WTC11 (cell line): ENCODE measurements around the gene LETM1. TPM values are rescaled to one million over a fixed set of nuclear protein-coding genes. Genes with fewer than 3 reads are reported as not detected.

ENCODE experiments used
- ATAC-seq: fragments of 200-7000 bp; cut with Tn5 transposase; 2 replicates; pipeline ENCODE4 v1.10.0; 2021; ENCODE audit warnings: mild to moderate bottlenecking, moderate library complexity
- CTCF ChIA-PET: fragments of 300-600 bp; sonication (Branson Sonifier 250); formaldehyde crosslinking; loops from one replicate; lab custom pipeline; 2021; ENCODE audit warnings: antibody characterized with exemption; lab: Charles Lee
- POLR2A ChIA-PET: fragments of 350-600 bp; sonication (Branson Sonifier 250); formaldehyde crosslinking; loops from one replicate; lab custom pipeline; 2021; ENCODE audit warnings: antibody characterized with exemption; lab: Charles Lee
- DNase-seq: peaks from one replicate; pipeline ENCODE4 v3.0.0; 2021; ENCODE audit warnings: low spot score
- H3K27ac Mint-ChIP-seq: 2 replicates; pipeline ENCODE4 v1.8.0; 2021; ENCODE audit warnings: mixed read lengths
- H3K27me3 Mint-ChIP-seq: 2 replicates; pipeline ENCODE4 v1.8.0; 2021; ENCODE audit warnings: low read depth, mild to moderate bottlenecking, moderate library complexity, mixed read lengths
- H3K36me3 Mint-ChIP-seq: 2 replicates; pipeline ENCODE4 v1.8.0; 2021; ENCODE audit warnings: mixed read lengths
- H3K4me1 Mint-ChIP-seq: 2 replicates; pipeline ENCODE4 v1.8.0; 2022; ENCODE audit warnings: mixed read lengths
- H3K4me3 Mint-ChIP-seq: 2 replicates; pipeline ENCODE4 v1.8.0; 2021; ENCODE audit warnings: mild to moderate bottlenecking, moderate library complexity, mixed read lengths
- H3K9me3 Mint-ChIP-seq: 2 replicates; pipeline ENCODE4 v1.8.0; 2021; ENCODE audit warnings: mixed read lengths
- CDX4 ChIP-seq: fragments of 250-450 bp; sonication (Bioruptor Pico); IDR thresholded peaks from 2 replicates; pipeline ENCODE4 v1.9.0; 2021; ENCODE audit warnings: moderate library complexity, mild to moderate bottlenecking, inconsistent platforms, borderline replicate concordance
- CREB1 ChIP-seq: sonication (generic); formaldehyde crosslinking; IDR thresholded peaks from 2 replicates; pipeline ENCODE4 v1.8.0; 2023; ENCODE audit warnings: mild to moderate bottlenecking, missing genetic modification reagents
- E2F4 ChIP-seq: sonication (generic); formaldehyde crosslinking; IDR thresholded peaks from 2 replicates; pipeline ENCODE4 v1.8.1; 2022; ENCODE audit warnings: low read depth, mild to moderate bottlenecking, moderate library complexity, missing genetic modification reagents, borderline replicate concordance
- EMX1 ChIP-seq: fragments of 250-450 bp; sonication (Bioruptor Pico); IDR thresholded peaks from 2 replicates; pipeline ENCODE4 v1.8.0; 2021; ENCODE audit warnings: mild to moderate bottlenecking
- ETV6 ChIP-seq: sonication (generic); formaldehyde crosslinking; IDR thresholded peaks from 2 replicates; pipeline ENCODE4 v1.8.1; 2022; ENCODE audit warnings: mild to moderate bottlenecking, missing genetic modification reagents
- IRF2 ChIP-seq: sonication (generic); formaldehyde crosslinking; IDR thresholded peaks from 2 replicates; pipeline ENCODE4 v1.8.0; 2022; ENCODE audit warnings: low read depth, missing genetic modification reagents, borderline replicate concordance
- JUN ChIP-seq: sonication (generic); formaldehyde crosslinking; IDR thresholded peaks from 2 replicates; pipeline ENCODE4 v1.8.0; 2023; ENCODE audit warnings: mild to moderate bottlenecking, missing genetic modification reagents
- OVOL2 ChIP-seq: fragments of 250-450 bp; sonication (Bioruptor Pico); IDR thresholded peaks from 2 replicates; pipeline ENCODE4 v1.9.0; 2021; ENCODE audit warnings: mild to moderate bottlenecking, borderline replicate concordance
- PRRX2 ChIP-seq: fragments of 250-450 bp; sonication (Bioruptor Pico); IDR thresholded peaks from 2 replicates; pipeline ENCODE4 v1.8.0; 2021; ENCODE audit warnings: mild to moderate bottlenecking
- TEAD1 ChIP-seq: sonication (generic); formaldehyde crosslinking; IDR thresholded peaks from 2 replicates; pipeline ENCODE4 v1.8.0; 2022; ENCODE audit warnings: mild to moderate bottlenecking, missing genetic modification reagents
- ZNF138 ChIP-seq: sonication (generic); formaldehyde crosslinking; conservative IDR thresholded peaks from 2 replicates; pipeline ENCODE4 v1.8.1; 2022; ENCODE audit warnings: mild to moderate bottlenecking, moderate library complexity, missing genetic modification reagents
- ZNF219 ChIP-seq: sonication (generic); formaldehyde crosslinking; IDR thresholded peaks from 2 replicates; pipeline ENCODE4 v1.8.0; 2023; ENCODE audit warnings: missing genetic modification reagents, mild to moderate bottlenecking, borderline replicate concordance
- ZNF423 ChIP-seq: fragments of 250-450 bp; sonication (Bioruptor Pico); IDR thresholded peaks from 2 replicates; pipeline ENCODE4 v2.1.2; 2022; ENCODE audit warnings: mild to moderate bottlenecking, moderate library complexity
- ZNF512 ChIP-seq: sonication (generic); formaldehyde crosslinking; IDR thresholded peaks from 2 replicates; pipeline ENCODE4 v1.8.1; 2022; ENCODE audit warnings: missing genetic modification reagents, borderline replicate concordance
- total RNA-seq: library from RNA; stranded (reverse); gene quantifications from 3 replicates; pipeline ENCODE4 v1.2.3, GENCODE V29; 2021
- TF ChIP-seq, protein P1 (sequence below): sonication (generic); formaldehyde crosslinking; IDR thresholded peaks from 2 replicates; pipeline ENCODE4 v1.8.1; 2022; ENCODE audit warnings: low read depth, missing genetic modification reagents, borderline replicate concordance
- TF ChIP-seq, protein P2 (sequence below): sonication (generic); formaldehyde crosslinking; conservative IDR thresholded peaks from 2 replicates; pipeline ENCODE4 v1.8.1; 2022; ENCODE audit warnings: mild to moderate bottlenecking, missing genetic modification reagents
- TF ChIP-seq, protein P3 (sequence below): sonication (generic); formaldehyde crosslinking; IDR thresholded peaks from 2 replicates; pipeline ENCODE4 v1.8.1; 2023; ENCODE audit warnings: mild to moderate bottlenecking, moderate library complexity, missing genetic modification reagents

Gene LETM1
- total RNA-seq, 1 experiment from 2014 or later: 66.7 TPM

- Mint-ChIP-seq H3K4me1 (no peaks in the 10 kb centered on the region), H3K9me3 (no peaks in the 10 kb centered on the region), H3K27ac (no peak overlapping the region), H3K36me3 (no peaks in the 10 kb centered on the region), H3K4me3 (no peak overlapping the region), H3K27me3 (peaks cover 34% of the 10 kb centered on the region)
- CTCF ChIA-PET: interaction anchor here (0.6 to 11.1 kb wide), 3 partner anchors 29 to 72 kb away, joined by 3 to 115 read pairs (median 21); no protein-coding TSS in a partner anchor
- POLR2A ChIA-PET: no interaction called here
- DNase-seq (no peak), ATAC-seq (no peak)
- TF ChIP-seq, protein P1, sequence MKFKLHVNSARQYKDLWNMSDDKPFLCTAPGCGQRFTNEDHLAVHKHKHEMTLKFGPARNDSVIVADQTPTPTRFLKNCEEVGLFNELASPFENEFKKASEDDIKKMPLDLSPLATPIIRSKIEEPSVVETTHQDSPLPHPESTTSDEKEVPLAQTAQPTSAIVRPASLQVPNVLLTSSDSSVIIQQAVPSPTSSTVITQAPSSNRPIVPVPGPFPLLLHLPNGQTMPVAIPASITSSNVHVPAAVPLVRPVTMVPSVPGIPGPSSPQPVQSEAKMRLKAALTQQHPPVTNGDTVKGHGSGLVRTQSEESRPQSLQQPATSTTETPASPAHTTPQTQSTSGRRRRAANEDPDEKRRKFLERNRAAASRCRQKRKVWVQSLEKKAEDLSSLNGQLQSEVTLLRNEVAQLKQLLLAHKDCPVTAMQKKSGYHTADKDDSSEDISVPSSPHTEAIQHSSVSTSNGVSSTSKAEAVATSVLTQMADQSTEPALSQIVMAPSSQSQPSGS (CRISPR knock-in tag): no peak
- TF ChIP-seq EMX1 (no peak), CDX4 (CRISPR knock-in tag) (no peak), ZNF219 (CRISPR knock-in tag) (no peak), E2F4 (CRISPR knock-in tag) (no peak), PRRX2 (CRISPR knock-in tag) (no peak), ETV6 (CRISPR knock-in tag) (no peak), CREB1 (CRISPR knock-in tag) (no peak), ZNF512 (CRISPR knock-in tag) (no peak), TEAD1 (CRISPR knock-in tag) (no peak), JUN (no peak), OVOL2 (CRISPR knock-in tag) (no peak), ZNF138 (CRISPR knock-in tag) (no peak), ZNF423 (CRISPR knock-in tag) (no peak), IRF2 (no peak)
- TF ChIP-seq, protein P2, sequence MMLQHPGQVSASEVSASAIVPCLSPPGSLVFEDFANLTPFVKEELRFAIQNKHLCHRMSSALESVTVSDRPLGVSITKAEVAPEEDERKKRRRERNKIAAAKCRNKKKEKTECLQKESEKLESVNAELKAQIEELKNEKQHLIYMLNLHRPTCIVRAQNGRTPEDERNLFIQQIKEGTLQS (CRISPR knock-in tag): no peak
- TF ChIP-seq, protein P3, sequence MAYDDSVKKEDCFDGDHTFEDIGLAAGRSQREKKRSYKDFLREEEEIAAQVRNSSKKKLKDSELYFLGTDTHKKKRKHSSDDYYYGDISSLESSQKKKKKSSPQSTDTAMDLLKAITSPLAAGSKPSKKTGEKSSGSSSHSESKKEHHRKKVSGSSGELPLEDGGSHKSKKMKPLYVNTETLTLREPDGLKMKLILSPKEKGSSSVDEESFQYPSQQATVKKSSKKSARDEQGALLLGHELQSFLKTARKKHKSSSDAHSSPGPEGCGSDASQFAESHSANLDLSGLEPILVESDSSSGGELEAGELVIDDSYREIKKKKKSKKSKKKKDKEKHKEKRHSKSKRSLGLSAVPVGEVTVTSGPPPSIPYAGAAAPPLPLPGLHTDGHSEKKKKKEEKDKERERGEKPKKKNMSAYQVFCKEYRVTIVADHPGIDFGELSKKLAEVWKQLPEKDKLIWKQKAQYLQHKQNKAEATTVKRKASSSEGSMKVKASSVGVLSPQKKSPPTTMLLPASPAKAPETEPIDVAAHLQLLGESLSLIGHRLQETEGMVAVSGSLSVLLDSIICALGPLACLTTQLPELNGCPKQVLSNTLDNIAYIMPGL (CRISPR knock-in tag): no peak
Observed at GRCh38 chr4:1796486-1797204, 59.3 kb downstream of the LETM1 start.
